Tibial nerve (tissue), 4 donors: ENCODE data around the gene TM4SF4.

Source experiments
- EP300 ChIP-seq, 2 donors: sonication (generic); formaldehyde crosslinking; IDR thresholded peaks; one replicate each; pipeline ENCODE4 v1.6.1; 2017; ENCODE audit warnings: antibody characterized with exemption in 2 of 2, mild to moderate bottlenecking in 1 of 2
- POLR2A ChIP-seq, 2 donors: fragments of 450-650 bp; IDR thresholded peaks; one replicate each; pipeline ENCODE4 v1.6.1; 2017; ENCODE audit warnings: antibody characterized with exemption in 2 of 2, mild to moderate bottlenecking in 2 of 2, moderate library complexity in 2 of 2
- TF ChIP-seq, protein P1 (sequence below), 5 experiments: fragments of 200-600 bp in 3 of 5; fragments of 450-650 bp in 2 of 5; sonication (generic) in 3 of 5; IDR thresholded peaks; one replicate each; pipeline ENCODE4 v1.5.1; 2016 to 2019; ENCODE audit warnings: antibody characterized with exemption in 5 of 5, mild to moderate bottlenecking in 3 of 5, moderate library complexity in 2 of 5

- TF ChIP-seq, protein P1, sequence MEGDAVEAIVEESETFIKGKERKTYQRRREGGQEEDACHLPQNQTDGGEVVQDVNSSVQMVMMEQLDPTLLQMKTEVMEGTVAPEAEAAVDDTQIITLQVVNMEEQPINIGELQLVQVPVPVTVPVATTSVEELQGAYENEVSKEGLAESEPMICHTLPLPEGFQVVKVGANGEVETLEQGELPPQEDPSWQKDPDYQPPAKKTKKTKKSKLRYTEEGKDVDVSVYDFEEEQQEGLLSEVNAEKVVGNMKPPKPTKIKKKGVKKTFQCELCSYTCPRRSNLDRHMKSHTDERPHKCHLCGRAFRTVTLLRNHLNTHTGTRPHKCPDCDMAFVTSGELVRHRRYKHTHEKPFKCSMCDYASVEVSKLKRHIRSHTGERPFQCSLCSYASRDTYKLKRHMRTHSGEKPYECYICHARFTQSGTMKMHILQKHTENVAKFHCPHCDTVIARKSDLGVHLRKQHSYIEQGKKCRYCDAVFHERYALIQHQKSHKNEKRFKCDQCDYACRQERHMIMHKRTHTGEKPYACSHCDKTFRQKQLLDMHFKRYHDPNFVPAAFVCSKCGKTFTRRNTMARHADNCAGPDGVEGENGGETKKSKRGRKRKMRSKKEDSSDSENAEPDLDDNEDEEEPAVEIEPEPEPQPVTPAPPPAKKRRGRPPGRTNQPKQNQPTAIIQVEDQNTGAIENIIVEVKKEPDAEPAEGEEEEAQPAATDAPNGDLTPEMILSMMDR (IDR thresholded peaks at IDR 0.05) = no peak
- TF ChIP-seq POLR2A (IDR thresholded peaks at IDR 0.05) (no peak), EP300 (IDR thresholded peaks at IDR 0.05) (no peak)
Observed at GRCh38 chr3:149438981-149439380, 35.5 kb upstream of the TM4SF4 start.
